Activated T-cell treated with anti-CD3 and anti-CD28 coated beads, Interleukin-2, amount 50 U/mL, for 24 hours (primary cell): Measurements from ENCODE around the gene G6PC2.
A peak's percentile ranks its signal among the peaks of the same experiment; 100 is the strongest.

Experiments
- DNase-seq: peaks from one replicate; pipeline ENCODE4 v3.0.0-alpha.2; 2020
- H3K27ac Mint-ChIP-seq: 2 replicates; pipeline ENCODE4 v1.8.0; 2020; ENCODE audit warnings: mild to moderate bottlenecking, mixed read lengths
- H3K27me3 Mint-ChIP-seq: 2 replicates; pipeline ENCODE4 v1.8.0; 2020; ENCODE audit warnings: mixed read lengths
- H3K36me3 Mint-ChIP-seq: 2 replicates; pipeline ENCODE4 v1.8.0; 2020; ENCODE audit warnings: low read depth, mixed read lengths
- H3K4me1 Mint-ChIP-seq: 2 replicates; pipeline ENCODE4 v1.8.0; 2020; ENCODE audit warnings: low read depth, mixed read lengths
- H3K4me3 Mint-ChIP-seq: 2 replicates; pipeline ENCODE4 v1.8.0; 2020; ENCODE audit warnings: mild to moderate bottlenecking, moderate library complexity, mixed read lengths
- H3K9me3 Mint-ChIP-seq: 2 replicates; pipeline ENCODE4 v1.8.0; 2020; ENCODE audit warnings: mixed read lengths

The G6PC2 gene

GRCh38 chr2:168892327-168892726, 8.8 kb upstream of the G6PC2 start:
- H3K36me3 Mint-ChIP-seq, result peaks cover 21% of the 10 kb centered on the region
- peaks cover 11% of the 10 kb centered on the region for H3K4me1 Mint-ChIP-seq
- H3K27ac Mint-ChIP-seq, result no peak overlapping the region
- peaks cover 10% of the 10 kb centered on the region for H3K27me3 Mint-ChIP-seq
- H3K4me3 Mint-ChIP-seq, result no peak overlapping the region
- H3K9me3 Mint-ChIP-seq, result no peaks in the 10 kb centered on the region
- no peak for DNase-seq

- no peak overlapping the region for H3K27ac Mint-ChIP-seq
- H3K27me3 Mint-ChIP-seq, result peaks cover 11% of the 10 kb centered on the region
These were observed 7.0 kb upstream of the G6PC2 start for GRCh38 chr2:168894101-168894500.

GRCh38 chr2:168894720-168895119, 6.4 kb upstream of the G6PC2 start:
- no peaks in the 10 kb centered on the region for H3K9me3 Mint-ChIP-seq
- no peak overlapping the region for H3K4me3 Mint-ChIP-seq
- H3K27me3 Mint-ChIP-seq, result peaks cover 13% of the 10 kb centered on the region
- no peak for DNase-seq
- peaks cover 7% of the 10 kb centered on the region for H3K4me1 Mint-ChIP-seq
- H3K36me3 Mint-ChIP-seq, result peaks cover 6% of the 10 kb centered on the region
- no peak overlapping the region for H3K27ac Mint-ChIP-seq

More at GRCh38 chr2:168894101-168894500, 7.0 kb upstream of the G6PC2 start:
- Mint-ChIP-seq H3K4me1 (peaks cover 11% of the 10 kb centered on the region), H3K36me3 (peaks cover 9% of the 10 kb centered on the region), H3K4me3 (no peak overlapping the region), H3K9me3 (no peaks in the 10 kb centered on the region)
- no peak for DNase-seq

- DNase-seq, result no peak
- Mint-ChIP-seq H3K9me3 (no peaks in the 10 kb centered on the region), H3K4me1 (peaks cover 1% of the 10 kb centered on the region), H3K27ac (no peak overlapping the region), H3K27me3 (peaks cover 13% of the 10 kb centered on the region), H3K4me3 (no peak overlapping the region), H3K36me3 (no peaks in the 10 kb centered on the region)
These were observed 5.3 kb upstream of the G6PC2 start for GRCh38 chr2:168895771-168896170.

GRCh38 chr2:168896783-168897182, 4.3 kb upstream of the G6PC2 start:
- no peaks in the 10 kb centered on the region for H3K4me1 Mint-ChIP-seq
- no peak overlapping the region for H3K27ac Mint-ChIP-seq
- no peaks in the 10 kb centered on the region for H3K36me3 Mint-ChIP-seq
- no peaks in the 10 kb centered on the region for H3K9me3 Mint-ChIP-seq
- no peak overlapping the region for H3K4me3 Mint-ChIP-seq
- peaks cover 16% of the 10 kb centered on the region for H3K27me3 Mint-ChIP-seq
- no peak for DNase-seq

GRCh38 chr2:168897449-168897848, 3.6 kb upstream of the G6PC2 start:
- Mint-ChIP-seq H3K9me3 (no peaks in the 10 kb centered on the region), H3K4me3 (no peak overlapping the region), H3K27me3 (peaks cover 11% of the 10 kb centered on the region), H3K27ac (no peak overlapping the region), H3K36me3 (no peaks in the 10 kb centered on the region), H3K4me1 (no peaks in the 10 kb centered on the region)
- DNase-seq, result no peak

GRCh38 chr2:168903888-168904287, 2.8 kb downstream of the G6PC2 start:
- DNase-seq, result no peak
- no peaks in the 10 kb centered on the region for H3K4me1 Mint-ChIP-seq
- H3K27me3 Mint-ChIP-seq, result peaks cover 25% of the 10 kb centered on the region
- H3K9me3 Mint-ChIP-seq, result no peaks in the 10 kb centered on the region
- H3K36me3 Mint-ChIP-seq, result no peaks in the 10 kb centered on the region
- H3K27ac Mint-ChIP-seq, result no peak overlapping the region
- H3K4me3 Mint-ChIP-seq, result no peak overlapping the region

GRCh38 chr2:168904358-168904757, 3.3 kb downstream of the G6PC2 start:
- DNase-seq, result no peak
- Mint-ChIP-seq H3K4me1 (no peaks in the 10 kb centered on the region), H3K4me3 (no peak overlapping the region), H3K9me3 (no peaks in the 10 kb centered on the region), H3K27me3 (peaks cover 22% of the 10 kb centered on the region), H3K36me3 (no peaks in the 10 kb centered on the region), H3K27ac (no peak overlapping the region)

GRCh38 chr2:168907940-168908662, 7.0 kb downstream of the G6PC2 start:
- Mint-ChIP-seq H3K4me1 (peaks cover 5% of the 10 kb centered on the region), H3K4me3 (no peak overlapping the region), H3K27ac (no peak overlapping the region), H3K27me3 (peaks cover 40% of the 10 kb centered on the region), H3K9me3 (no peaks in the 10 kb centered on the region), H3K36me3 (no peaks in the 10 kb centered on the region)
- DNase-seq, result no peak

GRCh38 chr2:168910330-168910729, 9.2 kb downstream of the G6PC2 start:
- Mint-ChIP-seq H3K27me3 (peaks cover 38% of the 10 kb centered on the region), H3K9me3 (no peaks in the 10 kb centered on the region), H3K36me3 (no peaks in the 10 kb centered on the region), H3K4me1 (peaks cover 5% of the 10 kb centered on the region), H3K4me3 (no peak overlapping the region), H3K27ac (no peak overlapping the region)
- DNase-seq, result no peak

GRCh38 chr2:168912466-168912865, 11.4 kb downstream of the G6PC2 start:
- Mint-ChIP-seq H3K36me3 (no peaks in the 10 kb centered on the region), H3K4me1 (peaks cover 17% of the 10 kb centered on the region), H3K27ac (no peak overlapping the region), H3K4me3 (peak overlapping the region; percentile 36), H3K9me3 (peaks cover 8% of the 10 kb centered on the region), H3K27me3 (peaks cover 31% of the 10 kb centered on the region)
- DNase-seq, result no peak

GRCh38 chr2:168912901-168913369, 11.8 kb downstream of the G6PC2 start:
- Mint-ChIP-seq H3K27ac (no peak overlapping the region), H3K9me3 (peaks cover 8% of the 10 kb centered on the region), H3K27me3 (peaks cover 31% of the 10 kb centered on the region), H3K4me1 (peaks cover 17% of the 10 kb centered on the region), H3K36me3 (no peaks in the 10 kb centered on the region), H3K4me3 (peak overlapping the region; percentile 36)
- no peak for DNase-seq

- no peak overlapping the region for H3K4me3 Mint-ChIP-seq
- peaks cover 31% of the 10 kb centered on the region for H3K27me3 Mint-ChIP-seq
These were observed 12.4 kb downstream of the G6PC2 start for GRCh38 chr2:168913495-168913894.

GRCh38 chr2:168915441-168916330, 14.6 kb downstream of the G6PC2 start:
- H3K4me1 Mint-ChIP-seq, result peaks cover 18% of the 10 kb centered on the region
- no peak for DNase-seq
- H3K9me3 Mint-ChIP-seq, result peaks cover 8% of the 10 kb centered on the region
- peaks cover 26% of the 10 kb centered on the region for H3K27me3 Mint-ChIP-seq
- no peaks in the 10 kb centered on the region for H3K36me3 Mint-ChIP-seq
- peak overlapping the region; percentile 26 for H3K27ac Mint-ChIP-seq
- no peak overlapping the region for H3K4me3 Mint-ChIP-seq

More at GRCh38 chr2:168913495-168913894, 12.4 kb downstream of the G6PC2 start:
- H3K4me1 Mint-ChIP-seq, result peaks cover 17% of the 10 kb centered on the region
- no peak for DNase-seq
- H3K9me3 Mint-ChIP-seq, result peaks cover 8% of the 10 kb centered on the region
- H3K27ac Mint-ChIP-seq, result no peak overlapping the region
- H3K36me3 Mint-ChIP-seq, result no peaks in the 10 kb centered on the region

GRCh38 chr2:168916331-168916675, 15.2 kb downstream of the G6PC2 start:
- H3K4me1 Mint-ChIP-seq, result peaks cover 18% of the 10 kb centered on the region
- peaks cover 8% of the 10 kb centered on the region for H3K9me3 Mint-ChIP-seq
- DNase-seq, result no peak
- peak overlapping the region; percentile 26 for H3K27ac Mint-ChIP-seq
- H3K27me3 Mint-ChIP-seq, result peaks cover 30% of the 10 kb centered on the region
- no peak overlapping the region for H3K4me3 Mint-ChIP-seq
- H3K36me3 Mint-ChIP-seq, result no peaks in the 10 kb centered on the region
